Stimulated activated CD4-positive, alpha-beta T cell treated with anti-CD3 and anti-CD28 coated beads, Interleukin-2, amount 100 ng/mL, for 24 hours (primary cell): ENCODE results near the gene GABRG1.

Source experiments
- DNase-seq, 2 donors: peaks; one replicate each; pipeline ENCODE4 v3.0.0-alpha.2; 2020

The GABRG1 gene

DNA sequence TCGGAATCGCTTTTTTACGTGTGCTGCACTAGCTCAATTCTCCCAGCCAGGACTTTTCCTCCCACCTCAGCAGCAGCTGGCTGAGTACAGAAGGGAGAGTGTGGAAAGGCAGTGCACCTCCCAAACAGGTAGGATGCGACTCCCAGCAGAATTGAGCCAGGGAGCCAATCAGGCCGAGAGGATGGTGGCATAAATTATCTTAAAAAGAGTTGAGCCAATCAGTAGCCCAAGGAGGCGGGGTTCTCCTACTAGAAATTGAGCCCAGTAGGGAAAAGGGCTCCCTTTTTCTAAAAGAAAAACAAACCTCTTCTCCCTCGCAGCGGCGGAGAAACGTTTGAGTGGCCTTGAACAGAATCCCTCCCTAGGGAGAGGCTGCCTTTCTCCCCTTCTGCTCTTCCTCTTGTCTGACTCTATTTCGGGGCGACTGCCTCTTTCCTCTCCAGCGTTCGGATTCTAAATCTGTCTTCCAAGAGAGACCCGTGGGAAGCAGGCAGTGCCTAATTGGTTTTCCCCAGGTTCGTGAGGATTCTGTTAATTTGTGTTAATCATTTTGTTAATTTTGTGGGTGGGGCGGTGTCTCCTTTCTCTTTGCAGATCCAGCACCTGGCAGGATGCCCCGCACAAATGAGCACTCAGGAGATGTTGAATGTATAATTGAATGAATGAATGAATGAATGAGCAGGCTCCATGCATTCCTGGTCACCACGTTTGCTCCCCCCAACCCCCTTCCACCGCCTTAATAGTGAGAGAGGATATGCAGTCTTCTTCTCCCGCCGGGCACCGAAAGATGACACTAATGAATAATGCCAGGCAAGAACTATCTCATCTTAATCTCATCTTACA lies at the start of gene GABRG1:
GABRG1 (minus strand) TSS at position 142 of the 843 bp plus-strand sequence; CDS start at position 1, 141 bp downstream.
- no peak for DNase-seq

DNA sequence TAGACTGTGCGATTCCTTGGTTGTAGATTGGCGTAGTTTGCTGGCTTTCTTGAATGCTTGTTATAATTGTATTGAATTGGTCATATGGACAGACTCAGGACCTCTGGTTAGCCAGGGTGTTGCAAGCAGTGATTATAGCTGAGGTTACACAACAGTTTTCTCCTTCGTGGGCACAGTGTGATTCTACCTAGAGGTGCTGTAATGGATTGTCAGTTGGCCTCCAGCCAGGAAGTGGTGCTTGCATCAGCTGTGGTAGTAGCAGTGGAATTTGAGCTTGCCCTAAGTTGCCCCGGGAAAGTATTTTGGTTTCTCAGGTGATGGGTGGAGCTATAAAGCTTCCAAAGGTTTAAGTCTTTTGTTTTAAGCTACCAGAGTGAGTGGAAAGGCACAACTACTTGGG lies 23.1 kb upstream of the GABRG1 start:
- DNase-seq = no peak

DNA sequence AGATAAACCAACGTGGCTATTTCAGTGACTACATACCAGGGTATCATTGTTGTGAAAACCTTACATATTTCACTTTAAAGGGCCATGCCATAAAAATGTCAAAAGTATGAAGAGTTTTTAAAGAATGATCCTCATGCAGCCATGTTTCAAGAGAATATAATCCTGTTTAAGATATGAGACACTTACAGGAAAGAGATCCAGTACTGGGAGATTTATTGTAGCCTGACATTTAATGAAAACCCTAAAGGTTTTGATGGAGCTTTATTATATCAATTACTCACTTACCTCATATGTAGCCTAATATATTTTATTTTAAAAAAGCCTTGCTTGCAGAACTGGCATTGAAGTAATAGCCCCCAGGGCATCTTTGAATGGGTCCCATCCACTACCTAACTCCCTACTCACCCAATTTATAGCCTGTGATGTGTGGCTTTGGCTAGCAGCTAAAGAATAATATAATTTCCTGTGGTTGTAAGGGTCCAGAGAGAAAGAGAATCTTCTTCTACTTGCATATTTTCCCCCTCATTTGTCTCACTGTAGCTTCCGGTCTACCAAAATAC lies 7.7 kb upstream of the GABRG1 start:
- no peak for DNase-seq

DNA sequence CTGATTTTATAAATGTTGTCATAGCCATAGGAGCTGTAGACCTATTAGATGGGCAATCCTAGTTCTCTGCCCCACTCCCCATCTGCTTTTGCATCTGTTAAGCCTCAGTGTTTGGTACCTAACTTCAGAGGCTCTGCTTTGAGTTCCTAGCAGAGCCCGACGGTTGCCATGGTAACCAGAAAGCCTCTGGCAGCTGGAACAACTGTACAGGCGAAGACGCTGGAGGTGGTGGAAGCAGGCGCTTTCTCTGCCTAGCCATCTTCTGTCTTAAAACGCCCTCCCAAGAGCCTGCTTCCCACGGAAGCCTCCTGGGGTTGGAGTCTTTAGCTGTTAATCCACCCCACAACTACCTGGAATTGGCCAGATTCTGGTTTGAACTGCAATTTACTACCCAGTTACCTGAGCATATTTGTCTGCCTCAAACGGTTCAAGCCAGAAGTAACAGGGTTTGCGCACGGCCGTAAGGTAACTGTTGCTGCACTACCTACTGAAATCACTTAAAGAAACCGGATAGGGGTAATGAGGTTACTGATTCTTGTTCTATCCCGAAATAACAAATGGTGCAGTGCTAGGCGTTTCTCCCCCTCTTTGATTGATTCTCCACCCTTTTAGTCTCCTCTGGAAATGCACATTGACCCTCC lies 1.0 kb upstream of the GABRG1 start:
- DNase-seq = no peak

DNA sequence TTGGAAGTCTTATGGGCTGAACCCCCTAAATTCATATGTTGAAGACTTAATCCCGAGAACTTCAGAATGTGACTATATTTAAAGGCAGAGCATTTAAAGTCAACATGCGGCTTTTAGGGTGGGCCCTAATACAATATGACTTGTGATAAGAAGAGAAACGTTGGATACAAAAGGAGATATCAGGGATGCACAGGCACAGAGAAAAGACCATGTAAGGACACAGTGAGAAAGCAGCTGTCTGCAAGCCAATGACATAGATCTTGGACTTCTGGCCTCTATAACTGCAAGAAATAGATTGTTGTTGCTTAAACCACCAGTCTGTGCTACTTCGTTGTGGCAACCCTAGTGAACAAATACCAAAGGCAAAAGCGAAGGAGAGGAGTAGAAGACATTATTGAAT lies 42.2 kb downstream of the GABRG1 start:
- DNase-seq = no peak

DNA sequence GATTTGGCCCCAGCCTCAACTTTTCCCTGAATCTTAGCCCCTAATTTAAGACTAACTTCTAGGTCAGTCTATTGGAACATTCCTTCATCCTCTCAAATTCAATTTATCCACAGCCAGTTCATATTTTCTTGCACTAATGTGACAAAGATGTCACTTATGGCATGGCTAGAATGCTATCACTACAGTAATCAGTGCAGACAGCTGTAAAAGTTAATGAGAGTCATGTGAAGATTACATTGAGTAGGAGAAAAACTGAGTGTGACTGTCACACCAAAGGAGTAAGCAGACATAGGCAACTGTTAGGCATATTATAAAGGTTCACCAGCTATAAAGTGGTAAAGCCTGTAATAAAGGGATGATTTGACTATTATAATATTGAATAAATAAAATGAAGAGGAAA lies 42.6 kb downstream of the GABRG1 start:
- DNase-seq = no peak

DNA sequence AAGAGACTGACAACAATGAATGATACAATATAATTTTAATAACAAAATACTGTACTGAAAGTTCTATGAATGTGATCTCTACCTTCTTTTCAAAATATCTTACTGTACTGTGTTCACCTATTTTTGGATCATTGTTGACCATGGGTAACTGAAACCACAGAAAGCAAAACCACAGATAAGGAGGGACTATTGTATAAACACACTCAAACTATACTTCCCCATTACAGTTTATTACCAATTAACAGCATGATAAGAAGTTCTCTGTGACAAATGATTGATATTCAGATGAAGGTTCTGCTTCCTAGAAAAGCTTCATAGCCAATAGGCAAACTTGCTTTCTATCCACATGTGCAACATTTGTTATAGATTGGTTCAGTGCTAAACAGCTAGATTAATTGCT lies 50.1 kb downstream of the GABRG1 start:
- no peak for DNase-seq

DNA sequence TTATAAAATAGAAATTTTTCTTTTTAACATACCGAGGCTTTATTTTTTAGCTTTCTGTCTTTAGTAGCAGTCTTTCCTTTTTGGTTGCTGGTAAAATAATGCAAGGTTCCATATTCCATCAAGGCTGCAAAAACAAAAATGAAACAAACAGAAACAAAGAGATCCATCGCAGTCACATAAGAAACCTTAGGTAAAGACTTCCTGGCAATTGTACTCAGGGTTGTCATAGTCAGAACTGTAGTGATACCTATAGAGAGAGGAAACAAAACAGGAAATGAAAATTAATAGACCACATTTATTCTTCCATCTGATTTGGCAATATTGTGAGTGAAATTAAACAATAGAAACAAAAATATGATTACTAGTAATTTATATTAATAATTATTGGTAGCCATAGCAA lies 72.5 kb downstream of the GABRG1 start:
- no peak for DNase-seq

DNA sequence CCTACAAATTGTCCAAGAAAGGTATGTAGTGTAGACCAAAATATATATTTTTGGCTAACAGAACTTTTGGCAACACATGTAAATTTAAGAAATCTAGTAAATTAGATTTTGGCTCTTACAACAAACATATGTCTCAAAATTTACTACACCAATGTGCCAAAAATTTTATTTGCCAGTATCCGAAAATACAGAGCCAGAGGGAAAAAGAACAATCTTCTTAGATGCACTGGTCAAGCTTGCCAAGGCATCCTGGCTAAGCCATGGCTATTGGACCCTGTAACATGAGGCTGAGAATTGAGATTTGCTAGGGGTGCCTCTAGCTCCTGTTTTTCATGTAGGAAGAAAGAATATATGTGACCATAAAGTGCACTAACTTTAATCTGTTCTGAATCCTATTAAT lies 91.8 kb downstream of the GABRG1 start:
- no peak for DNase-seq

DNA sequence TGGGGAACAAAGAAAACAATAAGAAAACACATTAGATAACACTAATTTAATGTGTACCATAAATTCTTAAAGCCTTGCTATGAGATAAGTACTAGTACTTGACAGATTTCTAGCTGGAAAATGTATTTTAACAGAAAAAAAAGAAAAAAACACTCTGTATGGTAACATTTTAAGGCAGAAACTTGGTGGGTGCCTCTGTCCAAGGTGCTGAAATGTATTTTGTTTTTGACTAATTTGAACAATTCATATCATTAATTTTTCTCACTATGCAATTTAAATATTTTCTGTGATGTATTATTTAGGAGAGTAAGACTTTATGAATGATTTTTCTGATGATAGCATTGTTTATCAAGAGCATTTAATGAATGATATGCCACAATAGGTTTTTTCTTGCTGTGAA lies 107.5 kb downstream of the GABRG1 start:
- no peak for DNase-seq

DNA sequence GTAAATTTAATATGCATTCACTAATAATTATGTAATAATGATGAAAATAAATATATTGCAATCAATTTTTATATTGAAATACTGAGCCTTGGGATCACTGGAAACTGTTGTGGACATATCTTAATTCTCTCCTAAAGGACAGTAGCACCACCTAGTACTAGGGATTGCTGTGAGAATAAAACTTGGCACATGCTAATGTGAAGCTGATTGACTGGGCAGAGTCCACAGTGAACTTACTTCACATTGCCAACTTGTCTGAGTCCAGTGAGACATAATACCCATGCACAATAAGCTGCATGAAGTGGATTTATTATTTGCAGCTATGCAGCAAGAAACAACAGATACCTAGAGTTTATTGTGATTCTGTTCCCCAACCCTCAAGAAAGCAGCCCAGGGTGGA lies 131.1 kb downstream of the GABRG1 start:
- DNase-seq = no peak

DNA sequence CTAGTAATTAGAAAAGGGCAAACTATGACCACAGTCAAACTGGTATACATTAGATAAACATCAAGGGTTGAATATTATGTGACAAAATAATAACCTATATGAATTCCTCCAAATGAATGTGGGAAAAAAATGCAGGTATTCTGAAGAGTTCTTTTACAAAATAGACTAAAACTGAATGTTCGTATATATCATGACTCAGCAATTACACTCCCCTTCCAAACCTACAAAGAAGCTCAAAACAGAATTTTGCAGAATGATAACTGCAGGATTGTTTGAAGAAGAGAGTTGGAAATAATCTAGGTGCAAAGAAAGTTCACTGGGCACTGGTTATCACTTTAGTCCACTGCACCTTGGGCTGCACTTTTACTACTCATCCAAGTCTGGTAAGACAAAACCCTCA lies 134.1 kb downstream of the GABRG1 start:
- DNase-seq = no peak

DNA sequence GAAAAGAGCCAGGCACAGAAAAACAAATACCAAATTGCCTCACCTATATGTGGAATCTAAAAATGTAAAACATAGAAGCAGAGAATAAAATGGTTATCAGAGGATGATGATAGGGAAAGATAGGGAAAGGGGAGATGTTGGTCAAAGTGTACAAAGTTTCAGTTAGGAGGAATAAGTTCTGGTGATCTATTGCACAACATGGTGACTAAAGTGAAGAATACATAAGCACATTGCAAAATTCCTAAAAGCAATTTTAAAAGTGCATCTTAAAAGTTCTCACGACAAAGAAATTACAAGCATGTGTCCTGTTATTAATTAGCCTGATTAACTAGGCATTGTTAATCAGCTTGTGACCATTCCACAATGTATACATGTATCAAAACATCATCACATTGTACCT lies 136.0 kb downstream of the GABRG1 start:
- no peak for DNase-seq
